B cell (primary cell): ENCODE results near the gene FBXO5.

ENCODE experiments used
- CTCF ChIP-seq: fragments of 200-600 bp; IDR thresholded peaks from one replicate; pipeline ENCODE4 v1.8.0; 2022; ENCODE audit warnings: antibody characterized with exemption, mild to moderate bottlenecking
- EZH2 ChIP-seq: IDR thresholded peaks from 2 replicates; pipeline ENCODE4 v1.6.1; 2012; ENCODE audit warnings: borderline replicate concordance, low read depth, mild to moderate bottlenecking, moderate library complexity, low read length; ENCODE audit not compliant: insufficient read depth, poor library complexity, severe bottlenecking

- TF ChIP-seq CTCF, result no peak
- TF ChIP-seq EZH2, result no peak
Measured at GRCh38 chr6:152952045-152952444, 30.8 kb downstream of the FBXO5 start.
